K562 (cell line): ENCODE results near the gene RER1. TPM values are rescaled to one million over a fixed set of nuclear protein-coding genes. Genes with fewer than 3 reads are reported as not detected.

Experiments used
- ATAC-seq: fragments of 200-7000 bp; cut with Tn5 transposase; 3 replicates; pipeline ENCODE4 v1.9.1; 2020; ENCODE audit warnings: moderate library complexity
- BruUV-seq: library from RNA; stranded (reverse); fragments of 400-500 nt; replicated peaks from 2 replicates; lab custom pipeline; 2021; lab: Mats Ljungman, UMichigan
- CTCF ChIA-PET: fragments of 300-600 bp; formaldehyde crosslinking; extraction: SDS; loops from one replicate; lab custom pipeline; 2021; ENCODE audit warnings: low intra/inter-chr PET ratio; lab: Yijun Ruan, JAX
- POLR2A ChIA-PET: fragments of 300-600, 350-650 bp; sonication (Branson Sonifier 250); formaldehyde crosslinking; extraction: SDS; loops from one replicate; lab custom pipeline; 2021; ENCODE audit warnings: antibody characterized with exemption, inconsistent platforms; lab: Yijun Ruan, JAX
- DNase-seq, 4 experiments: peaks; one replicate each; pipeline versions ENCODE4 v3.0.0 to v3.0.0-alpha.2; 2011 to 2018; ENCODE audit warnings: low spot score in 3 of 4, mixed read lengths in 3 of 4; ENCODE audit errors: extremely low read depth in 1 of 4
- FAIRE-seq: peaks from 2 replicates; lab custom pipeline; 2011; peaks lifted over from hg19 to GRCh38; lab: Jason Lieb, UNC
- H2AFZ ChIP-seq: 2 replicates; pipeline ENCODE4 v1.6.0; 2011; ENCODE audit warnings: low read depth, low read length, control low read depth, inconsistent platforms
- H3K27ac ChIP-seq: fragments of 200-600 bp; 3 replicates; pipeline ENCODE4 v1.8.0; 2011; ENCODE audit warnings: low read depth, mild to moderate bottlenecking, control low read depth, inconsistent platforms, low read length, moderate library complexity, mixed read lengths; ENCODE audit errors: extremely low read depth
- H3K27me3 ChIP-seq, 2 experiments: fragments of 300-600 bp in 1 of 2; 2 replicates in 1 of 2; 3 replicates in 1 of 2; pipeline versions ENCODE4 v1.6.0 to v1.8.0; 2011; ENCODE audit warnings: inconsistent platforms in 2 of 2, low read length in 2 of 2, mild to moderate bottlenecking in 1 of 2, mixed read lengths in 1 of 2, moderate library complexity in 1 of 2; ENCODE audit not compliant: control insufficient read depth in 2 of 2, insufficient read depth in 2 of 2
- H3K36me3 ChIP-seq: fragments of 300-600 bp; 3 replicates; pipeline ENCODE4 v1.8.0; 2011; ENCODE audit warnings: mild to moderate bottlenecking, low read length, inconsistent platforms; ENCODE audit not compliant: control insufficient read depth, insufficient read depth
- H3K4me1 ChIP-seq, 2 experiments: fragments of 200-600 bp in 1 of 2; replicated peaks in 1 of 2; 2 replicates in 1 of 2; 3 replicates in 1 of 2; pipeline versions ENCODE4 v1.5.1 to v1.8.0; 2011; ENCODE audit warnings: inconsistent platforms in 2 of 2, low read length in 2 of 2, mild to moderate bottlenecking in 1 of 2, mixed read lengths in 1 of 2, moderate library complexity in 1 of 2; ENCODE audit not compliant: control insufficient read depth in 2 of 2, insufficient read depth in 2 of 2
- H3K4me2 ChIP-seq: 2 replicates; pipeline ENCODE4 v1.6.1; 2011; ENCODE audit warnings: low read length, control low read depth, inconsistent platforms, mixed read lengths; ENCODE audit not compliant: insufficient read depth
- H3K4me3 ChIP-seq: fragments of 200-600 bp; sonication (generic), shearing (Covaris generic); 2 replicates; pipeline ENCODE4 v1.5.1; 2016; ENCODE audit warnings: control low read depth, inconsistent platforms
- H3K79me2 ChIP-seq: fragments of 200-600 bp; 3 replicates; pipeline ENCODE4 v1.8.0; 2011; ENCODE audit warnings: low read length, inconsistent platforms; ENCODE audit not compliant: control insufficient read depth, insufficient read depth
- H3K9ac ChIP-seq, 2 experiments: 2 replicates each; pipeline versions ENCODE4 v1.6.0 to v1.6.1; 2011; ENCODE audit warnings: low read depth in 2 of 2, low read length in 2 of 2, control low read depth in 1 of 2, inconsistent platforms in 1 of 2, mild to moderate bottlenecking in 1 of 2, mixed read lengths in 1 of 2; ENCODE audit not compliant: insufficient read depth in 1 of 2
- H3K9me1 ChIP-seq: one replicate; pipeline ENCODE4 v1.6.0; 2011; ENCODE audit warnings: inconsistent platforms, mild to moderate bottlenecking, low read length, moderate library complexity; ENCODE audit not compliant: control insufficient read depth, insufficient read depth
- H3K9me3 ChIP-seq: replicated peaks from 2 replicates; pipeline ENCODE4 v1.5.1; 2011; ENCODE audit warnings: low read depth, low read length, inconsistent platforms; ENCODE audit not compliant: control insufficient read depth, insufficient read depth
- H4K20me1 ChIP-seq: replicated peaks from 2 replicates; pipeline ENCODE4 v1.6.1; 2011; ENCODE audit warnings: low read length, inconsistent platforms, mixed read lengths; ENCODE audit not compliant: control insufficient read depth, insufficient read depth
- ARID1B ChIP-seq: fragments of 450-650 bp; IDR thresholded peaks from 2 replicates; pipeline ENCODE4 v1.6.1; 2016; ENCODE audit warnings: antibody characterized with exemption, mild to moderate bottlenecking, inconsistent platforms
- ATF4 ChIP-seq: fragments of 450-650 bp; formaldehyde crosslinking; IDR thresholded peaks from 2 replicates; pipeline ENCODE4 v1.4.0; 2022; ENCODE audit warnings: mild to moderate bottlenecking, moderate library complexity
- HLTF ChIP-seq: fragments of 450-650 bp; IDR thresholded peaks from 2 replicates; pipeline ENCODE4 v1.6.1; 2016
- MECOM ChIP-seq: fragments of 250-450 bp; sonication (Bioruptor Pico); IDR thresholded peaks from 2 replicates; pipeline ENCODE4 v1.8.0; 2022; ENCODE audit warnings: inconsistent platforms
- MIER1 ChIP-seq: fragments of 450-650 bp; IDR thresholded peaks from 2 replicates; pipeline ENCODE4 v1.6.1; 2016; ENCODE audit warnings: antibody characterized with exemption, mild to moderate bottlenecking, low read depth
- MNT ChIP-seq, 2 experiments: fragments of 450-650 bp; conservative IDR thresholded peaks; 2 replicates each; pipeline ENCODE4 v1.6.1; 2017; ENCODE audit warnings: mild to moderate bottlenecking in 2 of 2, moderate library complexity in 2 of 2
- SIN3B ChIP-seq: fragments of 450-650 bp; IDR thresholded peaks from 2 replicates; pipeline ENCODE4 v1.6.1; 2017; ENCODE audit warnings: low read depth, mild to moderate bottlenecking, moderate library complexity
- SMAD1 ChIP-seq: fragments of 150-350 bp; IDR thresholded peaks from 2 replicates; pipeline ENCODE4 v1.6.1; 2014; ENCODE audit warnings: low read length, low read depth; ENCODE audit not compliant: partially characterized antibody
- SMARCE1 ChIP-seq: fragments of 450-650 bp; IDR thresholded peaks from 2 replicates; pipeline ENCODE4 v1.7.1; 2016; ENCODE audit warnings: mild to moderate bottlenecking
- TCF7L2 ChIP-seq: fragments of 150-350 bp; IDR thresholded peaks from 2 replicates; pipeline ENCODE4 v1.6.1; 2016; ENCODE audit warnings: low read depth, mild to moderate bottlenecking, low read length, moderate library complexity
- ZBTB11 ChIP-seq, 3 experiments: fragments of 200-800 bp in 1 of 3; fragments of 250-450 bp in 1 of 3; fragments of 450-650 bp in 1 of 3; sonication (Bioruptor Pico) in 1 of 3; sonication (Bioruptor generic) in 1 of 3; formaldehyde crosslinking in 1 of 3; IDR thresholded peaks; 2 replicates each; pipeline versions ENCODE4 v1.6.1 to v1.8.0; 2016 to 2022; ENCODE audit warnings: mild to moderate bottlenecking in 2 of 3, missing genetic modification characterization in 2 of 3, missing compliant biosample characterization in 1 of 3, moderate library complexity in 1 of 3
- ZNF263 ChIP-seq: sonication (generic); formaldehyde crosslinking; IDR thresholded peaks from 2 replicates; pipeline ENCODE4 v1.8.0; 2022; ENCODE audit warnings: mild to moderate bottlenecking, missing genetic modification reagents, borderline replicate concordance
- ZNF449 ChIP-seq: fragments of 250-450 bp; sonication (Bioruptor Pico); IDR thresholded peaks from 2 replicates; pipeline ENCODE4 v1.8.0; 2022; ENCODE audit warnings: moderate library complexity, mild to moderate bottlenecking, inconsistent platforms
- ZNF780A ChIP-seq: fragments of 250-450 bp; sonication (Bioruptor Pico); IDR thresholded peaks from 2 replicates; pipeline ENCODE4 v1.5.0; 2021; ENCODE audit warnings: mild to moderate bottlenecking
- WGBS: fragments of 100-300 bp; shearing (Covaris generic); methylation state at CpG from one replicate; pipeline ENCODE4 v1.1.6; 2016; ENCODE audit warnings: low coverage, mixed read lengths; ENCODE audit not compliant: insufficient coverage; ENCODE audit errors: missing lambda C conversion rate; 5-methylcytosine and 5-hydroxymethylcytosine counted together
- in situ Hi-C: fragments of 300-500 bp; cut with MboI; formaldehyde crosslinking; loops from 4 replicates; pipeline ENCODE4 v1.15.0; 2018; ENCODE audit warnings: inconsistent platforms, mixed read lengths
- intact Hi-C: fragments of 100-400 bp; cut with micrococcal nuclease; formaldehyde crosslinking; loops from 2 replicates; pipeline ENCODE4 v1.14.2; 2022
- polyA plus RNA-seq, 8 experiments: library from polyadenylated mRNA; depleted of rRNA in 4 of 8; stranded (reverse) in 5 of 8; unstranded in 3 of 8; fragments of >200 nt; fragmentation: Nextera tagmentation in 2 of 8; fragmentation: Illumina TruSeq in 1 of 8; extraction: Ambion mirVana in 2 of 8; extraction: Trizol in 1 of 8; gene quantifications; 2 replicates each; pipeline versions ENCODE4 v1.2.1 to v1.2.3, GENCODE V29; 2011 to 2014; ENCODE audit warnings: inconsistent platforms in 1 of 8, missing spikeins in 1 of 8
- total RNA-seq, 7 experiments: library from RNA; depleted of rRNA in 6 of 7; stranded (reverse); fragments of >200 nt in 6 of 7; fragmentation: Illumina TruSeq in 2 of 7; extraction: Trizol in 2 of 7; gene quantifications; 2 replicates each; pipeline versions ENCODE4 v1.2.1 to v1.2.3, GENCODE V29; 2011 to 2021; ENCODE audit warnings: low replicate concordance in 1 of 7

RER1 gene
- total and polyA plus RNA-seq, 9 of the 15 experiments (the other 6 are each of a cell fraction or from before 2014, with no cell fraction given) = 19.6 to 354 (median 183) TPM

- Histone ChIP-seq H4K20me1 (no peaks in the 10 kb centered on the region; the same call in 1 of the 2 replicates), H3K4me3 (no peak overlapping the region), H3K36me3 (no peaks in the 10 kb centered on the region), H3K27ac (no peak overlapping the region), H3K9me3 (no peaks in the 10 kb centered on the region; the same call in 1 of the 2 replicates), H3K27me3 (peaks cover 49 to 55% of the 10 kb centered on the region in 2 experiments), H3K9me1 (no peaks in the 10 kb centered on the region), H3K79me2 (no peaks in the 10 kb centered on the region), H3K4me1 (peaks cover 0 to 11% of the 10 kb centered on the region in 2 experiments; a peak in 1 of 5 replicates), H2AFZ (no peak overlapping the region), H3K9ac (no peak overlapping the region), H3K4me2 (no peak overlapping the region)
- in situ Hi-C loops = no loop called here
- FAIRE-seq (no peak), ATAC-seq (no peak), DNase-seq (no peak)
- intact Hi-C loops = no loop called here
- POLR2A ChIA-PET = interaction anchor here (1.5 kb wide), 1 partner anchor 10 kb away, joined by 6 read pairs; no protein-coding TSS in a partner anchor
- no TSS peak for BruUV-seq
- CTCF ChIA-PET = no interaction called here
- WGBS = 2% methylated on average over 11 of the region's 11 CpGs
- TF ChIP-seq ZBTB11 (CRISPR knock-in tag; IDR thresholded peaks at IDR 0.05) (no peak), MIER1 (no peak), ARID1B (no peak), MNT (conservative IDR thresholded peaks at IDR 0.05) (no peak), ATF4 (CRISPR knock-in tag) (no peak), ZNF449 (no peak), MECOM (CRISPR knock-in tag) (no peak), HLTF (no peak), SIN3B (no peak), ZNF780A (CRISPR knock-in tag) (no peak), SMARCE1 (no peak), ZNF263 (CRISPR knock-in tag) (no peak), TCF7L2 (no peak), SMAD1 (no peak)
Measured at GRCh38 chr1:2360588-2361364, 30.9 kb upstream of the RER1 start.
